Measurements from ENCODE around the gene RBBP8NL.
"Not testable (repeated sequence)": the region's sequence is repeated elsewhere in the genome, so short reads cannot be mapped to it uniquely, and the experiment has no call there.

Gene RBBP8NL

DNA sequence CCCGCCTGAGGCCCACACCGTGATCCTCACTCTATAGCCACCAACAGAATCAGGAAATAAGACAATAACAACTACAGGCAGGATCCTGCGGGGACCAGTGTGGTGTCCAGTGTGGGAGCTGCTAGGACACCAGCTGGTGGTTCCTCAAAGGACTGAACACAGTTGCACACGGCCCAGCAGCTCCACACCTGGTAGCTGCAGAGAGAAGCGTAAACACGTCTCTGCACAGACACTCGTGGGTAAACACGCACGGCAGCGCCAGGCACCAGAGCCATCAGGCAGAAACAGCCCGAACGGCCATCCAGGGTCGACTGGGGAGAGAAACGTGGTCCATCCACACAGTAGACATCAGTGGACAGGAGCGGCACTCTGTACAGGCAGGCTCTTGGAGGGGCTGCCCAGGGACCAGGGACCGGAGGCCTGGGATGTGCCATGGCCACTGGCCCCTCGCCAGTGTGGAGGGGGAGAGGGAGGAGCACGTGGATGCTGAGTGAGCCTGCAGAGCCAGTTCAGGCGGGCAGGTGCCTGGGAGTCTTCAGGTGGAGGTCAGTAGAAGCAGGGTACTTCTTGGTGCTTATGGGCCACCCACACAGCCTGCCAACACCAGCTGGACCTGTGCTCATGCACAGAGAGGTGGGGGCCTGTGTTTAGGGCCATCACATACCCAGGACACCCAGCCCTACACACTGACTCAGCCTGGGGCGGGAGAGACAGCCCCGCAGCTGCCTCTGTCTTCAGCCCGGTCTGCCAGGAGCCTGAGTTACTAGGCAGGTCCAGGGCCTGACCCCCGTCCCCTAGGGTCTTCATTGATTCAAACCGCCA, 52.8 kb downstream of the RBBP8NL start:
- no peak for DNase-seq (ENCODE audit: low read depth)

DNA sequence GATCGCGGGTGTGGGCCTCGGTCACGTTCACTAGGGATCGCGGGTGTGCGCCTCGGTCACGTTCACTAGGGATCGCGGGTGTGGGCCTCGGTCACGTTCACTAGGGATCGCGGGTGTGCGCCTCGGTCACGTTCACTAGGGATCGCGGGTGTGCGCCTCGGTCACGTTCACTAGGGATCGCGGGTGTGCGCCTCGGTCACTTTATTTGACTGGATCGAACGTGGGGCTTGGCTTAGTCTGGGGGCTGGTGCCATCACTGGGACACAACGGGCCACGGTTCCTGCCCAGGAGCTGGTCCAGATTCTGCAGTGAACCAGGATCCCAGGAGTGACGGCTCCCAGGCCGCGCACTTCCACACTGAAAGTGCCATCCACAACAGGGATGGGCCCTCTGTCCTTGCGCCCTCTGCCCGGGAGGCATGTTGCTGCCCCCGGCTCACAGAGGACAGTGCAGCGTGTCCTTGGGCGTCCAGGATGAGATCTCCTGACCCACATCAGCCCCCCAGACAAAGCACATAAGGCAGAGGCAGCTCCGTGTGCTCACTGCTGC, 53.6 kb downstream of the RBBP8NL start:
- not testable (repeated sequence) for DNase-seq (ENCODE audit: low read depth)

GRCh38 chr20:62372042-62372993, 55.0 kb downstream of the RBBP8NL start:
- DNase-seq (ENCODE audit: low read depth), result no peak

DNA sequence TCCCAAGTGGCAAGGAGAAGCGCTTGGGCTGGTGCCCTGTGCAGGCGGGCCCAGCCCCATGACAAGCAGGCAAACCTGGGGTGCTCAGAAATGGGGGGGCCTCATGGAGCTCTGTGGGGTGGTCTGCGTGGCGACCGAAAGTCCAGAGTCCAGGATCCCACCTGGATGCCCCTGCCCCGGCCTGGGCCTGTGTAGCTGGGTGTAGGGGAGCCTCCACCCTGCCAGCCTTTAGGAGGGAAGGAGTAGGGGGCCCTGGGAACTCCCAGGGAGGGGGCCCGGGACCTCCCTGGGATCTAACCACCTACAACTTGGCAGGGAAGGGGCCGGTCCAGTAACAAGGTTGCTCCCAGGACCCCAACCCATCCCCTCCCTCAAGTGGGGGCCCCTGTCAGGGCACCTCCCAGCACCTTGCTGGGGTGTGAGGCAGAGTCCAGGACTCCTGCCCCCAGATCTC, 55.7 kb downstream of the RBBP8NL start:
- DNase-seq (ENCODE audit: low read depth), result no peak

DNA sequence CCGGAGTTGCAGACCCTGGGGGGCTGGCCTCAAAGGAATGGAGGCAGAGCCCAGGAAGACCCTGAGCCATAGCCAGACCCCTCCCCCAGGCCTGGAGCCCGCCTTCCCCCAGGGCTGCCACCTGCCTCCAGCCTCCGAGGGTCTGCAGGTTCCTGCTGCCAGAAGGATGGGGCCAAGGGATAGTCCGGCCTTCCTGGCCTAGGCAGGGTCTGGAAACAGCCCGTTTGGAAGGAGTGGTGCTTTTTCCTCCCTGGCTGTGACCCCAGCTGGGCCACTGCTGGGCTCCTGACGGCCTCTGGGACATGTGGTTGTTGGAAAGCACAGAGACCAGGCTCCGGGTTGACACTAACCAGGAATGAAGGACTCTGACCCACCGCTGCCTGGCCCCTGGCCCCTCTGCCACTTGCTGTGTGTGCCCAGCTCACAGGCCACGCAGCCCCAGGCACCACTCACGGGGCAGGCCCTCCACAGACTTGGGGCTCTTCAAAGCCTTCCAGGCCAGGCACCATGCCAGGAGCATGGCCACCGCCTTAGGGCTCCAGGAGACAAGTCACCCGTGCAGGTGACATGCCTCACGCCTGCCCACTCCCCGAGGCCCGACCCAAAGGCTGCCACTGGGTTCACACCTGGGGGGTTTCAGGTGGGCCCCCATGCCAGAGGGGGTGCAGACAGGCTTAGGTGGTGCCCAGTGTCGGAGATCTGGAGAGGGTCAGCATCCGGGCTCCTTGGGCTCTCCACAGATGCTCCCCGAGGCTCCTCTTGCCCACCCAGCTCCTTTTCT, 56.3 kb downstream of the RBBP8NL start:
- no peak for DNase-seq (ENCODE audit: low read depth)

GRCh38 chr20:62370115-62370806, 57.1 kb downstream of the RBBP8NL start:
- DNase-seq (ENCODE audit: low read depth), result peak; percentile 86

GRCh38 chr20:62369815-62370114, 57.6 kb downstream of the RBBP8NL start:
- DNase-seq (ENCODE audit: low read depth), result no peak

GRCh38 chr20:62368976-62369814, 58.1 kb downstream of the RBBP8NL start:
- peak; percentile 88 for DNase-seq (ENCODE audit: low read depth)

- no peak for DNase-seq (ENCODE audit: low read depth)
Observed at GRCh38 chr20:62368392-62368975, 58.9 kb downstream of the RBBP8NL start.

DNA sequence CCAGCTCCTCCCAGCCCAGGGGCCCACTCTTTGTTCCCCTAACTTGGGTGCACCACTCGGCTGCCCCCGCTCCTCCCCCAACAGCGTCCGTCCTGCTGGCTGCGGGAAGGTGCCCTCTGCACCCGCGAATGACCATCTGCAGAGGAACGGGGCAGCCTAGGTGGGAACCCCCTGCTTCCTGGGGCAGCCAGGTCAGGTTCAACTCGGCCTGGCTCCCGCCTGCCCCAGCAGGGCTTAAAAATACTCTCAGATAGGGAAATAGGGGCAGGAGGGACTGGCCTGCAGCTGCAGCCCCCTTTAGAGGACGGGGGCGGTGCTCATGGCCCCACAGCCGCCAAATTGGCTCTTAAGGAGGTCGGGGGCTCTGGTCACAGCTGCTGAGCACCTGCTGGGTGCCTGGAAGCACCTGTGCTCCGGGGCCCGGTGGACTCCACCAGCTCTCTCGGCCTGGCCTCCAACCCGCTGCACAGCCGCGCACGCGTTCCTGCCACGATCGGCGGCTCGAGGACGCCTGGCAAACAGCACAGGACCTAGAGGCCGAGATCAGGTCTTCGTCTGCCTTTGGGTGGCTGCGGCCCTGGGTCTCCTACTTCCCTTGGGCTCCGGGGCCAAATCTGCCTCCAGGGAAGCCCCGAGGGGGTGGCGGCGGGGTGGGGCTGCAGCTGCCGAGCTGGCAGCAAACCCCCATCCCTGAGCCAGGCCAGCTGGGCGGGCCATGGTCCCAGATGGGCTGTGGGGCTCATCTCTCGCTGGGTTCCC, 59.5 kb downstream of the RBBP8NL start:
- DNase-seq (ENCODE audit: low read depth), result no peak

- peak; percentile 61 for DNase-seq (ENCODE audit: low read depth)
Observed at GRCh38 chr20:62367136-62367632, 60.2 kb downstream of the RBBP8NL start, which contains the start of gene LAMA5. Gene LAMA5, minus strand, starts transcription at chr20:62367312. Its CDS starts 67 bp downstream, at chr20:62367245.

- no peak for DNase-seq (ENCODE audit: low read depth)
Observed at GRCh38 chr20:62366370-62367135, 60.8 kb downstream of the RBBP8NL start.

DNA sequence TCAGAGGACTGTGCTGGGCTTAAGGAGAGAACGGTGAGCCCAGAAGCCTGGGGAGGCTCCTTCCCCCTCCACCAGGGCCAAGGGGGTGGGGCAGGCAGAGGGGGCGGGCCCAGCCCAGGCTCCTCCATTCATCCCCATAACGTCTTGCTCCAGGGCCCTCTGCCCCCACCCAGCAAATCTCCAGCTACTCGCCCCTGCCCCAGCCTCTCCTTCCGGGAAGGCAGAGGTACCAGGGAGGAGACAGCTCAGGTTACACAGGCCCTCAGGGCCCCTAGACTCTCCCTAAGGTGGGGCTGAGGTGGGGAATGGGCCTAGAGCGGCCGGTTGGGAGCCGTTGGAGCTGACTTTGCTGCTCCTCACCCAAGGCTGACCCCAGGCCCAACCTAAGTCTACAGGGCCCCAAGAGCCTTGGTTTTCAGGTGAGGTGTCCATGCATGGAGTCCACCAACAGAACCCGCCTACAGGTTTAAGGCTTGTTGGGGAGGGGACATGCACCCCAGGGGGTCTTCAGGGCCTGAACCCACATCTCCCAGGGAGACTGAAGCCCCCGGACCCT, 61.4 kb downstream of the RBBP8NL start:
- DNase-seq (ENCODE audit: low read depth), result no peak

DNA sequence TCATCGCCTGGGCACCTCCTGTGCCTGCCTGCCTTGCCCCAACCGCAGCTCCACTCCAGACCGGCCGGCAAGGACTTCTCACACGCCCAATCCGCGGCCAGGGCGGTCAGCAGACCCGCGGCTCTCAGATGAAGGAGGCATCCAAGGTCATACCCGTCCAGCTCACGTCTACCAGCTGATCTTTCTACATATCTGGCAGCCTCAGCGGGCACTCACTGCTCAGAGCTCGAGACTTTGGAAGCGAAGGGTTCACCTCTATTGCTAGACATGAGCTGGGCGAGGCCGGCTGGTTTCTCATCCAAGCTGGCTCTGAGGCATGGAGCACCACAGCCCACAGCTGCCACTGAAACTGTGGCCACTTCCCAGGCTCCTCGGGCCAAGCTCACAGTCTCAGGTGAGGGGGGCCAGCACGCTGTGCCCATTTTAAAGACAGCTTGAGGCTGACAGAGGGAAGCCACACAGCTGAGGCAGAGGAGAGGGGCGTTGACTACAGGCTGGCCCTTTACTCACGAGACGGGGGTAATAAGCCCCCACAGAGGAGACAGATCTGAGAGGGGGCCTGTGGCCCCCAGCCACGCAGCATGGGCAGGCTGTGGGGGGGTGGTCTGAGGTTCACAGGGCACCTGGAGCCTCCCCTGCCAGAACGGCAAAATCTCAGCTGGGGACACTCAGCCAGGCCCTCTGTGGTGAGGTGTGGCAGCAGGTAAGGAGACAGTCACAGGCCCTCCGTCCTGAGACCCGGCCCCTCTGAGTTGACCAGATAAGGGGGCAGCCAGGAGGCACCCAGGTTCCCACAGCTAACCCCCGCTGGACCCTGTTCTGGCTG, 62.2 kb downstream of the RBBP8NL start:
- no peak for DNase-seq (ENCODE audit: low read depth)

DNA sequence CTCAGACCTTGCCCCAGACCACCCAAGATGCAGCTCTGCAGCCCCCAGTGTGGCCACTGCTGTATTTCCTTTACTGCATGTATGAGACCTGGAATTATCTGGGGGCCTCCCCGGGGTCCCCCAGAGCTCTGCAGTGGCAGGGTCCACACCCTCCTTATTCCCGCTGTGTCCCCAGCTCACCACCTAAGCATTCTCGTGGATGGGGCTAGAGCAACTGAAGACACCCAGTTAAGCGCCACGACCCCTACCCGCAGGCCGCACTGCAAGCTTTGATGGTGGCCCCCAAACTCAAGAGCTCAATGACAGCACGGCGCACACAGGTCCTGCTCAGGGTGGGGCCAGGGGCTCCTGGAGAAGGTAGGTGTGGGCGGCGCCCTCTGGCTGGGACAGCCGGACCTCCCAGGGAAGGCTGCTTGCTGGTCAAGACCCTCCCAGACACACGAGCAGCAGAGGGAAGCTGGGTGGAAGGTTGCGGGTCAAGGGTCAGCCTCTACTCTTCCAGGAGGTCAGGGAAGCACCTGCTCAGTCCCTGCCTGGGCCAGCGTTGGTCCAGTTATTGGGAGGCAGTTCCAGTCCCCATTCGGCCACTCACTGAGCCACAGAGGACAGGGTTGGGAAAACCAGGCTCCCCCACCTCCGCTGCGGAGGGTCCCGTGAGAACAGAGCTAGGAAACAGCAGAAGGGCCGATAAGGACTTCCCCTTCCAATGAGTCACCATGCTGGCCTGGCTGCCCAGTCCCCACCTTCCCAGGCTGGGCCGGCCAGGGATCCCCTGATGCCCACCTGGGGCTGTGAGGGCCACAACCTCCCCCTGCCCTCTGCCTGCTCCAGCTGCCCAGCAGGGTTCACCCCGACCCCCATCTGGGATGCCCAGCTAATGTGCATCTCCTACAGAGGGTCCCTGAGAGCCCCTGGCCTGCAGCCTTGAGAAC, 63.2 kb downstream of the RBBP8NL start:
- DNase-seq (ENCODE audit: low read depth), result no peak
